Measurements from ENCODE around the gene SNAI3.

SNAI3 gene

DNA sequence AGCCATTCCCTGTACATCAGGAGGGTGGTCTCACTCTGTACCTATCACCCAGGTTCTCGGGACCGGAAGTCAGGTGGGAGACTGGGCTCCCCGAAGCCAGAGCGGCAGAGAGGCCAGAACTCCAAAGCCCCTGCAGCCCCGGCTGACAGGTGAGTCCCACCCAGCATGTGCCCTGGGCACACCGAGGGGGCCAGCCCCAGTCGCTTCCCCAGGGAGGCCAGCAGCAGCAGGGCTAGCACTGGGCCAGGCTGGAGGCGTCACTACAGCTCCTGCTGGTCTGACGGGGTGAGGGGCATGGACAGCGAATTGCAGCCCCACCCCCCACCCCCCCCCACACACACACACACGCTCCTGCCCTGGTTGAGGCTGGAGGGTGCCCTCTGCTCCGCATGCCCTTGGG lies 55.9 kb downstream of the SNAI3 start:
- intact Hi-C loops (cut with DNase I): no loop called here
- no peak for DNase-seq

DNA sequence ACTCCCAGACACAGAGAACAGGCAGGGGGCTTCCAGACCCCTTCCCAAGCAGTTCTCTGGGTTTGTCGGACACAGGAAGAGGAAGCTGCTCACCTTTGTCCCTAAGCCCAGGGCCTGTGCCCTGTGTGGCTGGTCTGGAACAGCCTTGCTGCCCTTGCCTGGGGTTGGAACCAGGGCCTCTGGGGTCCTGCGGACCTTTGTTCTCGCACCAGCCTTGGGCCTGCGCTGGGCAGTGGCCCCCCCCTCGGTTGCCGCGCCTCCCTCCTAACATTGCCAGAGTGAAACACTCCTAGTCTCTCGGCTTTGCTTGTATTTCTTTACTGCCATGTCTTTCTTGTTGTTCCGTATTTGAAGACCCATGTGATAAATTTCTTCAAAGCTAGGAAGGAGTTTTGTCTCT lies 56.5 kb downstream of the SNAI3 start:
- intact Hi-C loops (cut with DNase I): no loop called here
- DNase-seq: no peak

DNA sequence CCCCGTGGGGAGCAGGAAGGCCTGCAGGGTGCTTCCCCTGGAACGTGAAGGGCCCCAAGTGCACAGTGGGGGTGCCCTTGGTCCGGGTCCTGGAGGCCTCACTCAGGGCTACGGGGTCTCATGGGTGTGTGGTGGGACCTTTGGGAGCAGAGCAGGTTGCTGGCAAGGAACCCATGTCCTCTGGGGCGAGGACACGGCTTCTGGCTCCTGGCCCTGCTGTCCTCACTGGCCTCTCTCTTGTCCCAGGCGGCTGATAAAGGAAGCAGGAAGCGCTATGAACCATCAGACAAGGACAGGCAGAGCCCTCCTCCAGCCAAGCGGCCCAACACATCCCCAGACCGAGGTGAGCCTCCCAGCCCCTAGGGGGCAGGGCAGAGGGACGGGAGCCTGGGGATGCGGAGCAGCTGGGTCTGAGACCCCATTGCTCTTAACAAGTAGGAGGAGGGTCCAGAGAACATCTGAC lies 57.8 kb downstream of the SNAI3 start:
- intact Hi-C loops (cut with DNase I): no loop called here
- DNase-seq: no peak

All from head of caudate nucleus (tissue), 42 donors.